Measurements from ENCODE around the gene ARHGDIA.

DNA sequence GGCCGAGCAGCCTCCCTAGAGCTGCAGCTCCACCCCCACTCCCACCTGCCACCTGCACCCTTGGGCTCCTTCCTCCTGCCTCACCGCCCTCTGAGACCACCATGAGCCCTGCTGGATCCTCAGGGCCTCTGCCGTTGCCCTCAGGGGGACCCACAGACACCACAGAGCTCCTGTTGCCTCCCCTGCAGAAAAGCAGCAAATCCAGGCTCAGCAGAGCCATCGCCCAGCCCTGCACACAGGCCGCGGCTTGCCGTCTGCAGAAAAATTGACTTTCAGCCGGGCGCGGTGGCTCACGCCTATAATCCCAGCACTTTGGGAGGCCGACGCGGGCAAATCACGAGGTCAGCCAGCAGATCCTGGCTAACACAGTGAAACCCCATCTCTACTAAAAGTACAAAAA, 29.3 kb downstream of the ARHGDIA start:
- TF ChIP-seq EZH2 (optimal IDR thresholded peaks at IDR 0.05; ENCODE audit: low read depth, low read length) = no peak
- TF ChIP-seq, protein P1, sequence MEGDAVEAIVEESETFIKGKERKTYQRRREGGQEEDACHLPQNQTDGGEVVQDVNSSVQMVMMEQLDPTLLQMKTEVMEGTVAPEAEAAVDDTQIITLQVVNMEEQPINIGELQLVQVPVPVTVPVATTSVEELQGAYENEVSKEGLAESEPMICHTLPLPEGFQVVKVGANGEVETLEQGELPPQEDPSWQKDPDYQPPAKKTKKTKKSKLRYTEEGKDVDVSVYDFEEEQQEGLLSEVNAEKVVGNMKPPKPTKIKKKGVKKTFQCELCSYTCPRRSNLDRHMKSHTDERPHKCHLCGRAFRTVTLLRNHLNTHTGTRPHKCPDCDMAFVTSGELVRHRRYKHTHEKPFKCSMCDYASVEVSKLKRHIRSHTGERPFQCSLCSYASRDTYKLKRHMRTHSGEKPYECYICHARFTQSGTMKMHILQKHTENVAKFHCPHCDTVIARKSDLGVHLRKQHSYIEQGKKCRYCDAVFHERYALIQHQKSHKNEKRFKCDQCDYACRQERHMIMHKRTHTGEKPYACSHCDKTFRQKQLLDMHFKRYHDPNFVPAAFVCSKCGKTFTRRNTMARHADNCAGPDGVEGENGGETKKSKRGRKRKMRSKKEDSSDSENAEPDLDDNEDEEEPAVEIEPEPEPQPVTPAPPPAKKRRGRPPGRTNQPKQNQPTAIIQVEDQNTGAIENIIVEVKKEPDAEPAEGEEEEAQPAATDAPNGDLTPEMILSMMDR (IDR thresholded peaks at IDR 0.05; ENCODE audit: low read length) = no peak
- no peak for TF ChIP-seq EZH2phosphoT487 (IDR thresholded peaks at IDR 0.05; ENCODE audit: low read length)

Measured in MM.1S (cell line).